HG02973 (cell line): ENCODE results near the gene ZNF275.
"Not testable (repeated sequence)": the region's sequence is repeated elsewhere in the genome, so short reads cannot be mapped to it uniquely, and the experiment has no call there.

Experiments used
- ATAC-seq: cut with Tn5 transposase; IDR thresholded peaks from one replicate; pipeline ENCODE4 v1.9.1; 2021; ENCODE audit warnings: moderate library complexity; ENCODE audit not compliant: unreplicated experiment

The ZNF275 gene

DNA sequence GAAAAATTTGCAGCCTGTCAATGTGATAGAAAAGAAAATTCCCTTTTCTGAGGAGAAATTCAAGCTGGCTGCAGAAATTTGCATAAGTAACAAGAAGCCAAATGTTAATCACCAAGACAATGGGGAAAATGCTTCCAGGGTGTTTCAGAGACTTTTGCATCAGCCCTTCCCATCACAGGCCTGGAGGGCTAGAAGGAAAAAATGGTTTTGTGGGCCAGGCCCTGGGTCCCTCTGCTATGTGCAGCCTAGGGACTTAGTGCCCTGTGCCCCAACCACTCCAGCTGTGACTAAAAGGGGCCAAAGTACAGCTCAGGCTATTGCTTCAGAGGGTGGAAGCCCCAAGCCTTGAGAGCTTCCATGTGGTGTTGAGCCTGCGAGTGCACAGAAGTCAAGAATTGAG lies 23.9 kb downstream of the ZNF275 start:
- ATAC-seq = no peak

- ATAC-seq = no peak
These were observed 27.9 kb downstream of the ZNF275 start for GRCh38 chrX:153361781-153362397.

- ATAC-seq = no peak
These were observed 31.7 kb downstream of the ZNF275 start for GRCh38 chrX:153365670-153366069.

DNA sequence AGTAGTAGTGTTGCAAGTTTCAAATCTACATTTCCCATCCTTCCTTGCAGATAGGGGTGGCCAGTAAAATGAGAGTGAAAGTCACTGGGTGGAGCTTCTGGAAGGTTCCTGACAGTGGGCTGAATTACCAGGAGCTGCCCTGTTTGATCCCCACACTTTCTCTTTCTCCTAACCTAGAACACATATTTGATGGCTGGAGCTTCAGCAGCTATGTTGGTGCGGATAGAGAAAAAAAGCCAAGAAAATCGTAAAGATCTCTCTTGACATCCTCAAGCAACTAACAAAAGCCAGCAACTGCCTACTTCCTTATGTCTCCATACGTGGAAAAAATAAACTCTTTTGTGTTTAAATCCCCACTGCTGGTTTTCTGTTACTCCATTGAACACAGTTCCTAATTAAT lies 32.2 kb downstream of the ZNF275 start:
- no peak for ATAC-seq

GRCh38 chrX:153366878-153367538 lies 33.1 kb downstream of the ZNF275 start:
- no peak for ATAC-seq

- no peak for ATAC-seq
These were observed 36.5 kb downstream of the ZNF275 start for GRCh38 chrX:153370293-153371055.

DNA sequence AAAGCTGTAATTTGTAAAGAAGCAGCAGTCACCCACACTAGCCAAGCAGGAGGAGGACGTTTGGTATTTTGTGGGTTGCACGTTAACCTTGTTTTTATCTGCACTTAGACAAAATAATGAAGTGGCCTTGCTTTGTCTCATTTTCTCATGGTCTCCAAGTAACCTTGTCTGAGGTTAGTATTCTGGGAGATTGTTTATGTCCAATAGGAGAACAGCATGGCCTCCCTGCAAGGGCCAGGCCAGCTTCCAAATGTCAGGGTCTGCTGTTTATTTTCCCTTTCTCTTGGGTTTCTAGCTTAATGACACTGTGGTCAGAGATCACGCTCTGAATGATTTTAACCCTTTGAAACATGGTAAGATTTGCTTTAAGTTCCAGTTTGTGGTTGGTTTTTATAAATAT lies 37.3 kb downstream of the ZNF275 start:
- ATAC-seq = no peak

GRCh38 chrX:153372949-153373348 lies 39.0 kb downstream of the ZNF275 start:
- no peak for ATAC-seq

- no peak for ATAC-seq
These were observed 40.5 kb downstream of the ZNF275 start for GRCh38 chrX:153374426-153374825.

GRCh38 chrX:153375571-153375970 lies 41.6 kb downstream of the ZNF275 start:
- ATAC-seq = no peak

DNA sequence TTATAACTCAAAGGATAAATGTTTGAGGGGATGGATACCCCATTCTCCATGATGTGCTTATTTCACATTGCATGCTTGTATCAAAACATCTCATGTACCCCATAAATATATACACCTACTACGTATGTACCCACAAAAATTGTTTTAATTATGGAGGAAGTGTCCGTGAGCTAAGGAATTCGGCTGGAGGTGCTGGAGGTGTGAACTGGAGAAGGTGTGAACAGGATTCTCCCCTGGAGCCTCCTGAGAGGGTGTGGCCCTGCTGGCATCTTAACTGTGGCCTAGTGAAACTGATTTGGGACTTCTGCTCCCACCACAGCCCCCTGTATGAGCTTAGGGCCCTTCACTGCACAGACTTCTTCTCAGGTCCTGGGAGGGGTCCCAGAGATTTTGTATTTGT lies 43.8 kb downstream of the ZNF275 start:
- no peak for ATAC-seq

- no peak for ATAC-seq
These were observed 44.7 kb downstream of the ZNF275 start for GRCh38 chrX:153378607-153379006.

DNA sequence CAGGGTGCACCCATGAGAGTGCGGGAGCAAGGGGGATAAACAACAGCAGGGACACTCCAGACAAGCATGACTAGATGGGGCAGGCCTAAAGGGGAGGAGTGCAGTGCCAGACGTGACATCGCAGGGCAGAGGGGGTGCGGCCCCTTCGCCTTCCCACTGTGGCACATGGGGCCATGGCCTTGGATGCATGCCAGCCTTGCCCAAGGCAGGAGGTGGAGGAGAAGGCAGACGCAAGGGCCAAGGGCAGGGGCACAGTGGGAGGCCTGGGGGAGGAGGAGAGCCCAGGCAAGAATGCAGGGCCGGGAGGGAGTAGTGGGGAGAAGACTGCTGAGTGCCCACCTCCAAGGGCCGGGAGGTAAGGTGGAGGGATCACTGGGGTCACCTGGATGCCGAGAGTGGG lies 45.6 kb downstream of the ZNF275 start:
- no peak for ATAC-seq

GRCh38 chrX:153379971-153380581 lies 46.1 kb downstream of the ZNF275 start:
- ATAC-seq = no peak

- ATAC-seq = no peak
These were observed 46.7 kb downstream of the ZNF275 start for GRCh38 chrX:153380691-153381090.

- no peak for ATAC-seq
These were observed 48.0 kb downstream of the ZNF275 start for GRCh38 chrX:153381684-153382532.

DNA sequence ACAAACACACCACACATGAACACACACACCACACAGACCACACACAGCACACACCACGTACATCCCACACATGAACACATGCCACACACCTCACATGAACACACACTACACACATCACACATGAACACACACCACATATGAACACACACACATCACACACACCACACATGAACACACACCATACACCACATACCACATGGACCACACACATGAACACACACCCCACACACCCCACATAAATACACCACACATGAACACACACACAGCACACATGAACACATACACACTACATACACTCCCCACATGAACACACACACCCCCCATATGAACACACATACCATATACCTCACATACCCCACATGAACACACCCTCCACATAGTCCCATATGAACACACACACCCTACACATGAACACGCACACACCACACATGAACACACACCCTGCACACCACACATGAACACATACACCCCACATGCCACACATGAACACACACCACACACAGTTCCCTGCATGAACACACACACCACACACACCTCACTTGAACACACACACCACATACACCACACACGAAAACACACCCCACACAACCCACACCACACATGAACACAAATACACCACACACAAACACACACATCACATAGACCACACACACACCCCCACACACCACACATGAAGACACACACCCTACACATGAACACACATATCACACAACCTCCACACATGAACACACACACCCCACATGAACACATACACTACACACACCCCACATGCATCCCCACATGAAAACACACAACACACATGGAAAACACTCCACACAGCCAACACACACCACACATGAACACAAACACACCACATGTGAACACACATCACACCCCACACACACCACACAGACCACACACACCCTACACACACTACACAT lies 48.9 kb downstream of the ZNF275 start:
- ATAC-seq = no peak

- ATAC-seq = no peak
These were observed 50.4 kb downstream of the ZNF275 start for GRCh38 chrX:153384390-153384789.

DNA sequence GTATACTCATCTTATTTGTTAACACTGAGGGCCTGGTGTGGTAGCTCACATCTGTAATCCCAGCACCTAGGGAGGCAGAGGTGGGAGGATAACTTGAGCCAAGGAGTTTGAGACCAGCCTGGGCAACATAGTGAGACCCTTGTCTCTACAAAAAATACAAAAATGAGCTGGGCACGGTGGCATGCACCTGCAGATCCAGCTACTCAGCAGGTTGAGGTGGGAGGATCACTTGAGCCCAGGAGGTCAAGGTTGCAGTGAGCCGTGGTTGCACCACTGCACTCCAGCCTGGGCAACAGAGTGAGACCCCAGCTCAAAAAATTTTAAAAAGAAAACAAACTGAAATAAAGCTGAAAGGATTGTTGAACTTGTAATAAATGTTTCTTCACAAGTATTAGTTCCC lies 51.0 kb downstream of the ZNF275 start:
- not testable (repeated sequence) for ATAC-seq

- ATAC-seq = no peak
These were observed 52.1 kb downstream of the ZNF275 start for GRCh38 chrX:153386097-153386496.
